ENCODE data around the gene SEC31B.

The SEC31B gene

GRCh38 chr10:100519311-100520051, at the start of gene SEC31B:
SEC31B (minus strand) TSS chr10:100519861; CDS start chr10:100516952, 2,909 bp downstream.
- DNase-seq (ENCODE audit: low spot score), result no peak

- DNase-seq (ENCODE audit: low spot score), result no peak
These were observed 49.3 kb upstream of the SEC31B start for GRCh38 chr10:100568912-100569311.

- no peak for DNase-seq (ENCODE audit: low spot score)
These were observed 48.2 kb upstream of the SEC31B start for GRCh38 chr10:100567826-100568225.

GRCh38 chr10:100567249-100567648, 47.6 kb upstream of the SEC31B start:
- DNase-seq (ENCODE audit: low spot score), result no peak

- DNase-seq (ENCODE audit: low spot score), result no peak
These were observed 46.9 kb upstream of the SEC31B start for GRCh38 chr10:100566561-100566960.

- DNase-seq (ENCODE audit: low spot score), result no peak
These were observed 45.7 kb upstream of the SEC31B start for GRCh38 chr10:100565206-100565985.

- no peak for DNase-seq (ENCODE audit: low spot score)
These were observed 42.5 kb upstream of the SEC31B start for GRCh38 chr10:100562008-100562672.

GRCh38 chr10:100561005-100561404, 41.3 kb upstream of the SEC31B start:
- DNase-seq (ENCODE audit: low spot score), result no peak

- DNase-seq (ENCODE audit: low spot score), result no peak
These were observed 40.6 kb upstream of the SEC31B start for GRCh38 chr10:100560248-100560647.

- DNase-seq (ENCODE audit: low spot score), result no peak
These were observed 35.2 kb upstream of the SEC31B start for GRCh38 chr10:100554902-100555301.

- DNase-seq (ENCODE audit: low spot score), result no peak
These were observed 34.3 kb upstream of the SEC31B start for GRCh38 chr10:100553929-100554328.

GRCh38 chr10:100551738-100552137, 32.1 kb upstream of the SEC31B start:
- DNase-seq (ENCODE audit: low spot score), result no peak

GRCh38 chr10:100551196-100551595, 31.5 kb upstream of the SEC31B start:
- DNase-seq (ENCODE audit: low spot score), result no peak

- no peak for DNase-seq (ENCODE audit: low spot score)
These were observed 25.3 kb upstream of the SEC31B start for GRCh38 chr10:100544950-100545349.

GRCh38 chr10:100537475-100537874, 17.8 kb upstream of the SEC31B start:
- no peak for DNase-seq (ENCODE audit: low spot score)

- peak; percentile 88 for DNase-seq (ENCODE audit: low spot score)
These were observed 16.2 kb upstream of the SEC31B start, which contains the start of gene HIF1AN for GRCh38 chr10:100535715-100536353. HIF1AN (plus strand) TSS chr10:100535943; CDS start chr10:100535959, 16 bp downstream.

GRCh38 chr10:100535338-100535714, 15.7 kb upstream of the SEC31B start:
- no peak for DNase-seq (ENCODE audit: low spot score)

- no peak for DNase-seq (ENCODE audit: low spot score)
These were observed 15.1 kb upstream of the SEC31B start for GRCh38 chr10:100534726-100535125.

GRCh38 chr10:100531761-100532160, 12.1 kb upstream of the SEC31B start:
- no peak for DNase-seq (ENCODE audit: low spot score)

GRCh38 chr10:100529475-100530298, 10.0 kb upstream of the SEC31B start, which contains the start of gene NDUFB8:
NDUFB8 (minus strand) TSS chr10:100529871; CDS start chr10:100529851, 20 bp downstream.
- DNase-seq (ENCODE audit: low spot score), result peak; percentile 92

GRCh38 chr10:100528921-100529474, 9.3 kb upstream of the SEC31B start:
- DNase-seq (ENCODE audit: low spot score), result no peak
